HG03520 (cell line): ENCODE results near the gene NRCAM.
A peak's percentile ranks its signal among the peaks of the same experiment; 100 is the strongest.

Source experiments
- ATAC-seq: cut with Tn5 transposase; IDR thresholded peaks from one replicate; pipeline ENCODE4 v1.9.1; 2021; ENCODE audit warnings: mild to moderate bottlenecking, moderate library complexity; ENCODE audit not compliant: unreplicated experiment

NRCAM gene

DNA sequence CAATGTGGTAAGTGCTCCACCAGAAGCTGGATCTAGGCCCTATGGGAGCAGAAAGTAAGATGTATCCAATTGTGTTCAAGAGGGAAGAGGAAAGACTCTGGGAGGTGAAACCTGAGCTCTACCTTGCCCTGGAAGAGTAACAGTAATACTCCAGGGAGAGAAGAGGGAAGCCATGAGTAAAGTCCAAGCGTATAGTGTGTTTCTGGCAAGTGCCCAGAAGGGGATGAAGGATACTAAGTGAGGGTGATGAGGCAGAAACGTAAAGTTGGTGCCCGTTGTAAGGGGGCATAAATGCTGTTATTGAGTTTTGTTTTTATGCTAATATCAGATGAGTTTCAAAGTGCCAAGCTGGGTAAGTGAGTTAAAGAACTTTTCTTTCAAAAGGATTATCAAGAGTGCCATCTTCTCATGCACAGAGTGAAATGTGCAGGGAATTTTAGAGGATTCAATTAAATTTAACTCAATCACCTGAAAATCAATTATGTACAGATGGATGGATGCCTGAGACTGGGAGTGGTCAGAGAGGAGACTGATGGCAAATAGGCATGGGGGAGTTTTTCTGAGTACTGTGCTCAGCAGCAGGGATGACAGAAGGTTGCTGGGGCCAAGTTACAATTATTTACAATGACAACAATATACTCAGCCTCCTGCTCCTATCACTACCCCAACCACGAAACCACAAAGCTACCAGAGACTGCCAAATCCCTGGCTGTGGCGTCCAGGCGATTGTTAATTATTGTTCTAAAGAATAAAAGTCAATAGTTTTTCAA is 202.8 kb downstream of the NRCAM start:
- ATAC-seq = no peak

DNA sequence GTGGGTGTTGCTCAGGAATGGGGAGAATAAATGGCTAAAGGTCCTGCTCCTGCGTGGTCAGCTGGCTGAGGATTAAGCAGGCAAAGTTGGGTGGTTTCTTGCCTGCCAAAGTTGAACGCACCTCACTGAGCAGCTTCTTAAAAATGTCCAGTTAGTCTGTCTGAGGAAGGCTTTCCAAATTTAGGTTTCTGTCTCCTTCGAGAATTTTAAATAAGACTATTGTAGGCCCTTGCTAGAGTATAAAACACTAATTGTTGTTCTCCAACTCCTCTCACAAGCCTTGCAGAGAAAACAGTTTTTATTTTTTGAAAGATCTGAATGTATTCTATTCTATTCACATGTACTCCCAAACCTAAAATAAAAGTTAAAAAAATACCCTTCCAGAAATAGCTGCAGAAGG is 204.1 kb downstream of the NRCAM start:
- no peak for ATAC-seq

DNA sequence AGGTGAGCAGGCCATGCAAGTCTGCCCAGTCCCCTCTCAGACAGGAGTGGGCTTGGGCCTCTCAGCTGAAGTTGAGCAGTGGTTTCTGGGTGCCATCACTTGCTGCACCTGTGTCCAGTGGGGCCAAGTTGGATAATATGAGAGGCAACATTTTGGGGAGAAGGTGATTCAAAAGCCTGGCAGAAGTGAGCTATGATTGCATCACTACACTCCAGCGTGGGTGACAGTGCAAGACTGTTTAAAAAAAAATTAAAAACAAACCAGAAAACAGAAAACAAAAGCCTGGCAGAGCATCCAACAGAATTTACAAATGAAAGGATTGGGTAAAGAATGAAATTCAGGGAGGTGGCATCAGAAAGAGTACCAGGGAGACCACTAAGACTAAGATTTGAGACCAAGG is 204.5 kb downstream of the NRCAM start:
- no peak for ATAC-seq

DNA sequence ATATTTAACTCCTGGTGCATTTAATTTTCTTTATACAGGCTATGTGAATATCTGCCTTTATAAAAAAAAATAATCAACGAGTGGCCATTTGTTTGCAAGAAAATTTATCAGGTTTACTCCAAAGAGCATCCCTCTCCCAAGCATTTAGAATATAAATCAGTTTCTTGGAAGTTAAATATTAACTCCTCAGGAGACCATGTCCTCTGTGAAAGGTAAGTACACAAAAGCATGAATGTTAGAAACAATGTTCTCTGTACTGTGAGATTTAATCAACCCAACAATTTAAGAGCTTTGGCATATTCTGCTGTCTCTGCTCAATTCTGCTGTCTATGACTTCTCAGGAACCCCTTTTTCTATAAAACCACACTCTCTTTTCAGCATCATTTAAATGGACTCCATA is 206.8 kb downstream of the NRCAM start:
- ATAC-seq = no peak

DNA sequence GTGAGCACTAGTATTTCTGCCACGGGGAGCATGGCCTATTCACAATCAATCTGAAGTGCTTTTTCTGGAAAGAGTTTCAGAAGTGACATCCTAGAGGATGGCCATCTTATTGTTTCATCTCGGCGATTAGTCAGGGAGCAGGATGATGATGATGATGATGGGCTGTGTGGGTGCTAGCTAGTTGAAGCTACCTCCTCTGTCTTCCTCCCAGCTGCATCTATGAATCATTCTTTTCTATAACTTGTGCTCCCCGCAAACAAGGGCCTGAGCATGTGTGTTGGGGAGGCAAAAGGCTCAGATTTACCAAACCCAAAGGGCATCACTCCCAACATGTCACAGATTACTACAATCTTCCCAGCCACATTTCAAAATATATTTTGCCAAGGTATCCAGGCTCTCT is 207.4 kb downstream of the NRCAM start:
- ATAC-seq = no peak

DNA sequence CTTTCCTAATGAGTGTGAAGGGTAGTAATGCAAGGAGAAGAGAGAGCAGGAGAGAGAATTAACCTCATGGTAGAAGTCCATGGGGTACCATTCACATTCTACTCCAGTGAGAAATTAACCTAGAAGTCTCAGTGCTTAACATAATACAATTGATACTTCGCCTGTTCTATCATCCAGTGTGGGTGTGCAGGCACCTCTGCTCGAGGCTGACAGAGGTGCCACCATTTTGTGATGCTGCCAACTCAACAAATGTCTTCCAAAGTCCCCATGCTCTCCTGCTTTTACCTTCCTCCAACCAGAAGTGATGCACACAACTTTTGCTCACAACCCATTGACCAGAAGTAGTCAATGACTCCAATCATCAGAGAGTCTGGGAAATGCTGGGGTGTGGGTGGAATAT is 207.8 kb downstream of the NRCAM start:
- ATAC-seq = no peak

DNA sequence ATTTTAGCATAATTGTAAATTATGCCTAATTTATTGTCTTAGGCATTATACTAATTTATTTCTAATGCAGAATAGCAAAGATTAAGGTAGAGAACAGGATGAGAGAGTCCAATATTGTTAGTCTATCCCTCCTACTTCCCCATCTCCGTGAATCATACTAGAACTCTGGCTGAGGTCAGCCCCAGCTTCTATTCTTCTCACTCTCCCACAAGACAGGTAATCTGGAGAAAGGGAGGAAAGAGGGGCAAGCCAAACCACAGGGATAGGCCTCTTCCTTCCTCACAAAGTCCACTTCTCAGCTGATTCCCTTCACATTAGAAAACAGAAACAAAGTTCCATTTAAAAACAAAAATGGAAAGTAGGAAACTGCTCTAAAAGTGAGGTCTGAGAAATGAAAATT is 208.6 kb downstream of the NRCAM start:
- no peak for ATAC-seq

DNA sequence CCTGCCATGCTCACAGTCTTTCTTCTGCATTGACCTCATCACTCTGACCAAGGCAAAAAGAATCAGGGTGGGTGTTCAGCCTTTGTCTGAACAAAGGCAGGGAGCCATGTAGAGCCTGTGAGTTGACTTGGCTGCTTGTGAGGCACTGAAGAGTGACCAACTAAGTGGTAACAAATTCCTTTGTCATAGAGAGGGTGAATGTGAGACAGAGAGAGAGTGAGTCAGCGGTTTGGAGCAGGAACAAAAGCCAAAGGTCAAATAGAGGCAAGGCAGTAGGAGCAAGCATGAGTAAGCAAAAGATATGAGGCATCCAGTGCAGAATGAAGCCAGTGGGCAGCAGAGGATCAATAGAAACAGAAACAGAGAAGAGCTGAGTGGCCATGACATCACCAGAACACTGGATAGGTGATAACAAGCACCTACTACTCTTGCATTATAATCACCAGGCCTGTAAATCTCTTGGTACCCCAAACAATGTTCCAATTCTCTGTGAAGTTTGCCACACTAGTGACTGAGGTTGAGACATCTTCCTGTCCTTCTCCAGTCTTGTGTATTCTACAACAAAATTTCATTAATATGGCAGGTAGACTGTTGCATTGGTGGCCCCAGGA is 209.9 kb downstream of the NRCAM start:
- ATAC-seq = peak; percentile 86

DNA sequence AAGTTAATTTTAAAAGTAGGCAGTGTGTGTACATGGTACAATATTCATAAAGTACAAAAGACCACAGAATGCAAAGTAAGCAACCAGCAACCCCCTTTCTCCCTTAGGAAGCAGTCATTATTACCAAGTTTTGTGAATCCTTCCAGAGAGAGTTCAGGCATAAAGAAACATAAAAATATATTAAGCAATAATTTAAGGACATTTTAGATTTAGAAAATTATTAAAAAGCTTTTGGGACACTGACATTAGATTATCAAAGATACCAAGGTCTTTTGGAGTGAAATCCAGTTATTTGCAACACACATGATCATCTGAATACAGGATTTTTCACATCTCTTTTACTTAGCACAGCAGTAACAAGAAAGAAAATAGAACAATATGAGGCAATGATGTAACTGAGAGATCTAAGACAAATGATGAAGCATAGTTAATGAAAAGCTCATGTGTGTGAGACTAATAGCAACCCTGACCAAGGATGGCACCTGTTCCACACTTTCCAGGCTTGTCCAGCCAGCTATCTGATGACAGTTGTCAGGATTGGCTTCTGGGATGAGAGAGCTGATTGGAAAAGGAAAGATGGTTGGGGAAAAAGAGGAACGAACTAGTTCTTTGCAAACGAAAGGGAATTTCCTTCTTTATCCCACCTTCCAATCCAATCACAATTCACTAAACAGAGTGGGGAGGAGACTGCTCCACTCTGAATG is 210.6 kb downstream of the NRCAM start:
- ATAC-seq = no peak

DNA sequence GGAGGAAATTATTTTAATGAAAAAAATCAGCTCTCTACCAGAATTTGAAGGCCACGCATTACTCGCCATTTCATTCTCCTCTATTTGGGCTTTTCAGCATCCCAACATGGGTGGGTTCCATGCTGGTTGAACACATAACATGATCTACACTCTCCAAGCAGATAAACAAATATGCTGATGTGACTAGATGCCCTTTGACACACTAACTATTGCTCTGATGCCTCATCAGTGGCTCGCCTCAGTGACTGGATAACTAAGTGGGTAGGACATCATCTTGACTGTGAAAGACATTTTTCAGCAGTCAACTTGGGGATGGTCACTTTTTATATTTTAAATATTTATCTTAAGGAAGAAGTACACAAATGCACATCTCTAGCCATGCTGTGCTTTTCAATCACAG is 212.1 kb downstream of the NRCAM start:
- no peak for ATAC-seq

DNA sequence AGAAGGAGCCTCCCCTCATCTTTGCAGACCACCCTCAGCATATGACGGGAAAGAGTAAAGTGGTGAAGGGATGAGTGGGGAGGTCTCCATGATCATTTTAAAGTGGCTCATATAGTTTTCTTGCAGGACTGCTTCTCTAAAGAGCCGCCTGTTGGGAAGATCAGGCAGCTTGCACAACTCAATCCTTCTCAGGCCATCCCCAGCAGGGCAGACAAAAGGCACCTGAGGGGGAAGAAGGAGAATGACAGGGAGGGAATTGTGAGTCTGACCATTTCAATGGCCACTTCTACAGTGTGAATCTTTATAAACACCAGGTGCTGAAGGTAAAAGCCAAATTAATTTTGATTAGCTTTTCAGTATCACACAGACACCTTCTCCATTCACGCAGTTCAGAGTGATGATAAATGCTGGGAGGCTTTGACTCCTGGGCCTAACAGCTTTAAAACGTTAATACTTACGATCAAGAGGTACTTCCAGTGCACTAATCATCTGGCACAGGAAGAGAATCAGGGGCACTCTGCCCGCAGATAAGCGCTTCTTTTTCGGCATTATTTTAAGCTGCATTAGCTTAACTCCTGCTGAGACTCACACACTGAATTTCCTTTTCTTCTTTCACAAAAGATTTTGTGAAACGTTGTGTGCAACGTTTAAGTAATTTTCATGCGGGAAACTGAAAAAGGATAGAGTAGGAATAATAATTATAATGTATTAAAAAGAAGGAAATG is 216.6 kb downstream of the NRCAM start:
- ATAC-seq = no peak

DNA sequence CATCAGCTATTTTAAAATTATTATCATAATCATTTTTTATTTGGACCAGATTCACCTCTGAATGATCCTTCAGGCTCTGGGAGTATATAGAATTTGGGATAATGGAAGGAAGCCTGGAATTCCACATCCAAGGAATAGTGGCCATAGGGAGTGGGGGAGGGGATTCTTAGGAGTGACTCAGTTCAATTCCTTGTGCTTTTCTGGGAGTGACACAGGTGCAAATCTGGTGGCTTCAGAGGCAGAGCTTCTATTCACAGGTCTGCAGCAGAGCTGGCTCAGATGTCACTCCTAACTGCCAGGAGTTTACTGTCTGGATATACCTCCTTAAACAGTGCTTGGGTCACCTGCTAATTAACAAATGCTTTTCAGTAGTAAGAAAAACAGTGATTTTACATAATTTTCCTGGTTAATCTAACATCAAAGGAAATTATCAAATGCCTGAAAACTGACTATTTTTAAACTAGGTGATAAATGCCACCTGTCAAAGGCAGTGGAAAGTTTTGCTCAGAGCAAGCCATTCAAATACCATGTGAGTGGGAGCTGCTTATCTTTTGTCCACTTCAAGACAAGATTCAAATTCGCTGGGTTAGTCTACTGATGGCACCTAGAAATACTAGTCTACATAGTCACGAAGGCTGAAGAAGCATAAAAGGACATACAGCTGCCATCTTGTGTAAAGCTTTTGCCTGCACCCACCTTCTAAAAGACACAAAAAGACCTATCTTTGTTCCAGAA is 219.4 kb downstream of the NRCAM start:
- ATAC-seq = no peak

DNA sequence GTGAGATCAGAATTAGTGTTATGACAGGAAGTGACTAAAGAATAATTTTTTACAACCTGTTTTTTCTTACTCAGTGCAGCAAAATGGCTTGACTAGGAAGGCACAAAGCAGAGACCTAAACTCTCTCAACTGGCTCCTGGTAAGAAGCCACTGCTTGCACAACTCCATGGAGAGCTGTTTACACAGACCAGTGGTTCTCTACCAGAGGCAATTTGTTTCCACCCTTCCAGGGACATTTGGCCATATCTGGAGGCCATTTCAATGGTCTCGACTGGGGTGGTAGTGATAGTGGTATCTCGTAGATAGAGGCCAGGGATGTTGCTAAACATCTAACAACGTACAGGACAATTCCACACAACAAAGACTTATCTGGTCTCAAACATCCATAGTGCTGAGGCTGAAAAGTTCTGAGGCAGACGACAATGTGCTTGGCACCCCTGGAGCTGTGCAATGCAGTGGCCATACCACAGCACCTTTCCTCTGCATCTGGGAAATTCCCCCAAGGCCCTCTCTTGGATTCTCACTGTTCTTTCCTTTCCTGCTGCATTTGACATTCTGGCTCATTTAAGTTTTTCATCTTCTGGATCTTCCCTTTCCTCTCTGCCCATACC is 220.7 kb downstream of the NRCAM start:
- ATAC-seq = no peak

DNA sequence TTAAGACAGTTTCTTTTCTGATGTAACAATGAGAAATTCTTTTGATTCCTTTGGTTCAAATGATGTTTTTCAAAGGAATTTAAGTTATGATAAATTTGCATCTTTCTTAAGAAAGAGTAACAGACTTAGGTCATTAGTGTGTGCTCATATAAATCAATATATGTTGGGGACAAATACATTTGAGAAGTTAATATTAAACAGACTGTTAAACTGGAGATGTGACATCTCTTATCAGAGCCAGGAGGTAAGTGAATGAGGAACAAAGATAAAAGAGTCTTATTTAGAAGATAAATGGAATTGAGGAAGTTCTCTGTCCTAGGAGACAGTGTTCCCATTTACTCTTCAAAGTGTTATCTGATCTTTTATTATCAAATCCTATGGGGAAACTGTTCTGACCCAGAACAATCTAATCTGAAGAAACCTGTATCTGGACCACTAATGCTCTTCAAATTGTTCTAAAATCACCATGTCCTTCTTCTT is 221.2 kb downstream of the NRCAM start:
- ATAC-seq = no peak

DNA sequence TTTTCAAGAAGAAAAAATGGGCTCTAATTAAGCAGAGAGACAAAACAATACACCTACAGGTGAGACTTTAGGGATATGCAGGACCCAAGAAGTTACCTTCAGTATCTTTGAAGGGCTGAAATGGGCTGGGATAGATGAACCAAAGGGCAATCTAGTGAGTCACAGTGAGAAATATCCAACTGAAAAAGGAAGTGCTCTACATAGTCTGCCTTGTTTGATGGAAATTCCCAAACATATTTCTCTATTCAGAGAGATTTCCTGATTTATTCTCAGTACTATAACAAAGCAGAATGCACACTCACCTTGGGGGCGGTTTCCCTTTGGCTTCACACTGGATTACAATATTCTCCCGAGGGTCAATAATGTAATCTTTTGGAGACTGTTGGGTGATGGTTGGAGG is 222.0 kb downstream of the NRCAM start:
- no peak for ATAC-seq

DNA sequence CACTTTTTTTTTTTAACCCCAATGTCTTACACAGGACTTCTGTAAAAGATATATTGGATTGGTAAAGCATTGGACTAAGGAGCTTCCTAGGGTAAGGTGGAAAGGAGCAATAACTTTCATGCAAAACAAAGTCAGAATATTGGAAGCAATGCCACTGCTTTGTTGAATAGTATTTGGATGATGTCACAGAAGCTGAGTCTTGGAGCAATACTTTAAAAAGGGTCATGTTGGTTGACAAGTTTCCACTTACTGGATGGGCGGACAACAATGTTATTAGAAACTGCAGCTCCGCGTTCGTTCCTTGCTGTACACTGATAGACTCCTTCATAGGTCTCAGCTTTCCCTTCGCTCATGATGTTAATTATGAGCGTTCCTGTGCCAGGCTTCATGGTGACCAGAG is 224.2 kb downstream of the NRCAM start:
- ATAC-seq = no peak

DNA sequence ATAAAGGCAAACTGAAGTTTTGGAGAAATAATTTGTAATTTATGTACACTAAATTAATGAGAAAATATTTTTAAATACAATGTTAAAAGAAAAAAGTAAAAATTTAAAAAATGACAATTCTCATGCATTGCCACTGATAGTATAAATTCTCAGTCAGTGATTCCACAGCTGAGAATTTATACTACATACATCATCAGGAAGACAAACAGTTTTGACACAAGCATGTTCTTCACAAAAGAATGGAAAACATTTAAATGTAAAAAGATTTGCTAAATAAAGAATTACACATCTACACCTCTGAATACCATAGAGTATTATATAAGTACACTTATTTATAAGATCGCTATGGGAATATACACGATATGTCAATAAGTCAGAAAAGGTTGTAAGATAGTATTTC is 225.0 kb downstream of the NRCAM start:
- ATAC-seq = no peak

DNA sequence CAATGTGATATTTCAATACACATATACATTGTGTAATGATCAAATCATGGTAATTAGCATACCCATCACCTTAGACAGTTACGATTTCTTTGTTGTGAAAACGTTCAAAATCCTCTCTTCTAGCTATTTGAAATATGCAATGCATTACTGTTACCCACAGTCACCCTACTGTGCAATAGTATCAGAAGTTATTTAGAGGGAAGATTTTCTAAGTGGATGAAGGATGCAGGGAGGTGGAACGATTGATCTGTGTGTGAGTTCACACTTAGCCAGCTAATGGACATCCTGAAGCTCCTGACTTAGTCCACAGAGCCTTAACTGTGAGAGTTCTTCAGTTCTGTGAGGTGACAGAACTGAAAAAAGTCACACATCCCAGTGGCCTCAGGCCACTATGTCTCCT is 228.9 kb downstream of the NRCAM start:
- no peak for ATAC-seq

DNA sequence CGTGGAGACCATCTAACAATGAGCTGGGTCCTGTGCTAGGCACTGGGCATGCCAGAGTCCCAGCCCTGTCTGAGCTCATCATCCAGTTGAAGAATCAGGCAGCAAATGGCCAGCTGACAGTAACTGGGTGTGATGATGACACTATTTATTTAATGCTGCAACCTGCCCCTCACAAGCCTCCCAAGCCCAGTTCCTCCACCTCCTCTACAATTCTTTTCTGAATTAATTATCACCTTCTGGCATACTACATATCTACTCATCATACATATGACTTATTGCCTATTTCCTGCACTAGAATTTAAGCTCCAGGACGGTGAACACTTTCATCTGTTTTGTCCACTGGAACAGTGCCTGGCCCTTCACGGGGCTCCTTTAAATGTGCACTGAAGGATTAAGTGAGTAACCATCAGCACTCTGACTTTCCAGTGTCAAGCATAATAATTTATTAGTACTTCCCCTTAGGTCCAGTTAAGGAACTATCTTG is 229.4 kb downstream of the NRCAM start:
- ATAC-seq = no peak

DNA sequence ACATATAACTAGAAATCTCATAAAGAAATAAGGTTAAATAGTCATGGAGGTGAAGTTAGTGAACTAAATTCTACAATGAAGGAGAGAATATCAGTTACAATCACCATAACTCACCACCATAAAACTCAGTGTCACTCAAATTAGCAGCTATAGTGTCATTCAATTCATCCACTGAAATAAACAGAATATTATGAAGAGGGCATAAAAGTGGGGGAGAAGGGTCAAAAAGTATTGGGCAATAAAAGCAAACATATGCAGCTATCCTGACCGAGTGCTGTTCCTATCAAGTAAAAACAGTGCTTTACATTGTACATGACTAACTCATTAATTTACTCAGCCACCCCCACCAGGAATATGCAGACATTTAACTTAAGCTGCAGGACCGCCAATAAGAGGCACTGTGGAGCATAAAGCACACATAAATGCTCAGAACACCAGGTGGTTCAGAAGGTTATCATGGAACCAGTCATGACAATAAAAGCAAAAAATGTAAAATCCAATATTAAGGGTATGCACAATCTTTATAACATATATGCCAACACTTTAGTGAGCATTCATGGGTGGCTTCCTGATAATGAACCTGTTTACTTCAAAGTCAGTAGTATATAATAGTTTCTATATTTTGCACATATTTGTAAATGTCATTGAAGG is 230.6 kb downstream of the NRCAM start:
- ATAC-seq = no peak
